ENCODE measurements around the gene PBX1. TPM values are rescaled to one million over a fixed set of nuclear protein-coding genes. Genes with fewer than 3 reads are reported as not detected.

The PBX1 gene
- total RNA-seq, 3 donors from 2014 or later (not counting 1 experiment from before 2014, with no cell fraction given) = 0.54 to 3.5 (median 1.4) TPM

GRCh38 chr1:164856381-164856780, 297.4 kb downstream of the PBX1 start:
- Mint-ChIP-seq H3K4me3 (no peak overlapping the region), H3K27me3 (ENCODE audit: low read depth in 2 of 2) (peaks cover 4 to 6% of the 10 kb centered on the region in 2 donors), H3K9me3 (peaks cover 0 to 2% of the 10 kb centered on the region in 2 donors), H3K4me1 (no peaks in the 10 kb centered on the region), H3K36me3 (no peaks in the 10 kb centered on the region), H3K27ac (no peak overlapping the region)
- Histone ChIP-seq H3K4me3 (ENCODE audit: low read length) (no peak overlapping the region), H3K36me3 (ENCODE audit: control insufficient read depth, insufficient read depth, low read length) (no peaks in the 10 kb centered on the region), H3K27ac (ENCODE audit: low read length) (no peak overlapping the region), H3K27me3 (ENCODE audit: control insufficient read depth, insufficient read depth, low read length) (no peaks in the 10 kb centered on the region), H3K9me3 (ENCODE audit: control insufficient read depth, insufficient read depth, low read length) (no peaks in the 10 kb centered on the region), H3K4me1 (ENCODE audit: control insufficient read depth, insufficient read depth, low read length) (no peaks in the 10 kb centered on the region)
- ATAC-seq (no peak), DNase-seq (no peak)
- WGBS (ENCODE audit: insufficient coverage) = 89% methylated on average over 2 of the region's 2 CpGs
- intact Hi-C loops (cut with micrococcal nuclease) = no loop called here
- no peak for TF ChIP-seq CTCF (IDR thresholded peaks at IDR 0.05)

GRCh38 chr1:164857439-164857838, 298.5 kb downstream of the PBX1 start:
- H3K4me1 Mint-ChIP-seq = no peaks in the 10 kb centered on the region
- no peaks in the 10 kb centered on the region for H3K4me1 ChIP-seq (ENCODE audit: control insufficient read depth, insufficient read depth, low read length)
- TF ChIP-seq CTCF (IDR thresholded peaks at IDR 0.05) = no peak
- no peaks in the 10 kb centered on the region for H3K36me3 Mint-ChIP-seq
- no peak overlapping the region for H3K4me3 ChIP-seq (ENCODE audit: low read length)
- peaks cover 2 to 6% of the 10 kb centered on the region in 2 donors for H3K27me3 Mint-ChIP-seq (ENCODE audit: low read depth in 2 of 2)
- WGBS (ENCODE audit: insufficient coverage) = 100% methylated on average over 1 of the region's 1 CpG
- no peak for ATAC-seq
- no peak overlapping the region for H3K27ac ChIP-seq (ENCODE audit: low read length)
- H3K4me3 Mint-ChIP-seq = no peak overlapping the region
- DNase-seq = no peak
- H3K27ac Mint-ChIP-seq = no peak overlapping the region
- intact Hi-C loops (cut with micrococcal nuclease) = no loop called here
- H3K27me3 ChIP-seq (ENCODE audit: control insufficient read depth, insufficient read depth, low read length) = no peaks in the 10 kb centered on the region
- no peaks in the 10 kb centered on the region for H3K36me3 ChIP-seq (ENCODE audit: control insufficient read depth, insufficient read depth, low read length)
- H3K9me3 Mint-ChIP-seq = peaks cover 0 to 2% of the 10 kb centered on the region in 2 donors
- no peaks in the 10 kb centered on the region for H3K9me3 ChIP-seq (ENCODE audit: control insufficient read depth, insufficient read depth, low read length)

GRCh38 chr1:164858096-164858632, 299.2 kb downstream of the PBX1 start:
- DNase-seq (no peak), ATAC-seq (no peak)
- H3K27me3 ChIP-seq (ENCODE audit: control insufficient read depth, insufficient read depth, low read length) = no peaks in the 10 kb centered on the region
- no peak overlapping the region for H3K27ac Mint-ChIP-seq
- H3K9me3 Mint-ChIP-seq = peaks cover 0 to 2% of the 10 kb centered on the region in 2 donors
- no peak overlapping the region for H3K4me3 ChIP-seq (ENCODE audit: low read length)
- H3K4me3 Mint-ChIP-seq = no peak overlapping the region
- no peak overlapping the region for H3K27ac ChIP-seq (ENCODE audit: low read length)
- TF ChIP-seq CTCF (IDR thresholded peaks at IDR 0.05) = no peak
- H3K4me1 ChIP-seq (ENCODE audit: control insufficient read depth, insufficient read depth, low read length) = no peaks in the 10 kb centered on the region
- no peaks in the 10 kb centered on the region for H3K9me3 ChIP-seq (ENCODE audit: control insufficient read depth, insufficient read depth, low read length)
- H3K36me3 Mint-ChIP-seq = no peaks in the 10 kb centered on the region
- peaks cover 0 to 6% of the 10 kb centered on the region in 2 donors for H3K27me3 Mint-ChIP-seq (ENCODE audit: low read depth in 2 of 2)
- 94% methylated on average over 1 of the region's 2 CpGs for WGBS (ENCODE audit: insufficient coverage)
- no peaks in the 10 kb centered on the region for H3K4me1 Mint-ChIP-seq
- H3K36me3 ChIP-seq (ENCODE audit: control insufficient read depth, insufficient read depth, low read length) = no peaks in the 10 kb centered on the region
- intact Hi-C loops (cut with micrococcal nuclease) = no loop called here

GRCh38 chr1:164861632-164862031, 302.6 kb downstream of the PBX1 start:
- TF ChIP-seq CTCF (IDR thresholded peaks at IDR 0.05) = no peak
- Mint-ChIP-seq H3K4me3 (no peak overlapping the region), H3K4me1 (no peaks in the 10 kb centered on the region), H3K27me3 (ENCODE audit: low read depth in 2 of 2) (peaks cover 3 to 6% of the 10 kb centered on the region in 2 donors), H3K27ac (no peak overlapping the region), H3K9me3 (no peaks in the 10 kb centered on the region), H3K36me3 (no peaks in the 10 kb centered on the region)
- ATAC-seq (no peak), DNase-seq (no peak)
- H3K9me3 ChIP-seq (ENCODE audit: control insufficient read depth, insufficient read depth, low read length) = no peaks in the 10 kb centered on the region
- no peak overlapping the region for H3K27ac ChIP-seq (ENCODE audit: low read length)
- intact Hi-C loops (cut with micrococcal nuclease) = no loop called here
- no peak overlapping the region for H3K4me3 ChIP-seq (ENCODE audit: low read length)
- H3K27me3 ChIP-seq (ENCODE audit: control insufficient read depth, insufficient read depth, low read length) = no peaks in the 10 kb centered on the region
- no peaks in the 10 kb centered on the region for H3K4me1 ChIP-seq (ENCODE audit: control insufficient read depth, insufficient read depth, low read length)
- no peaks in the 10 kb centered on the region for H3K36me3 ChIP-seq (ENCODE audit: control insufficient read depth, insufficient read depth, low read length)
